Measurements from ENCODE around the gene ZMYM2. TPM values are rescaled to one million over a fixed set of nuclear protein-coding genes. Genes with fewer than 3 reads are reported as not detected.

ZMYM2 gene
- total RNA-seq, 1 donor from 2014 or later: 92.1 TPM

- Mint-ChIP-seq H3K4me3 (ENCODE audit: unreplicated experiment) (no peak overlapping the region), H3K36me3 (ENCODE audit: unreplicated experiment) (peaks cover 53% of the 10 kb centered on the region), H3K9me3 (ENCODE audit: unreplicated experiment) (no peaks in the 10 kb centered on the region), H3K27me3 (ENCODE audit: unreplicated experiment) (no peaks in the 10 kb centered on the region), H3K27ac (ENCODE audit: unreplicated experiment) (no peak overlapping the region), H3K4me1 (ENCODE audit: unreplicated experiment) (peaks cover 5% of the 10 kb centered on the region)
- DNase-seq (ENCODE audit: extremely low spot score, unreplicated experiment): no peak
- no peak for TF ChIP-seq CTCF (IDR thresholded peaks at IDR 0.05)
These were observed 84.8 kb downstream of the ZMYM2 start for GRCh38 chr13:20043207-20043925.

- TF ChIP-seq CTCF (IDR thresholded peaks at IDR 0.05): no peak
- Mint-ChIP-seq H3K4me3 (ENCODE audit: unreplicated experiment) (no peak overlapping the region), H3K9me3 (ENCODE audit: unreplicated experiment) (no peaks in the 10 kb centered on the region), H3K27ac (ENCODE audit: unreplicated experiment) (no peak overlapping the region), H3K36me3 (ENCODE audit: unreplicated experiment) (peaks cover 46% of the 10 kb centered on the region), H3K27me3 (ENCODE audit: unreplicated experiment) (no peaks in the 10 kb centered on the region), H3K4me1 (ENCODE audit: unreplicated experiment) (peaks cover 5% of the 10 kb centered on the region)
- DNase-seq (ENCODE audit: extremely low spot score, unreplicated experiment): no peak
These were observed 85.6 kb downstream of the ZMYM2 start for GRCh38 chr13:20044086-20044485.

- TF ChIP-seq CTCF (IDR thresholded peaks at IDR 0.05): no peak
- H3K4me3 Mint-ChIP-seq (ENCODE audit: unreplicated experiment): no peak overlapping the region
- H3K27ac Mint-ChIP-seq (ENCODE audit: unreplicated experiment): no peak overlapping the region
- no peak for DNase-seq (ENCODE audit: extremely low spot score, unreplicated experiment)
- H3K4me1 Mint-ChIP-seq (ENCODE audit: unreplicated experiment): peaks cover 5% of the 10 kb centered on the region
- H3K36me3 Mint-ChIP-seq (ENCODE audit: unreplicated experiment): peaks cover 39% of the 10 kb centered on the region
- H3K9me3 Mint-ChIP-seq (ENCODE audit: unreplicated experiment): no peaks in the 10 kb centered on the region
- no peaks in the 10 kb centered on the region for H3K27me3 Mint-ChIP-seq (ENCODE audit: unreplicated experiment)
These were observed 87.5 kb downstream of the ZMYM2 start for GRCh38 chr13:20045950-20046548.

- TF ChIP-seq CTCF (IDR thresholded peaks at IDR 0.05): no peak
- H3K36me3 Mint-ChIP-seq (ENCODE audit: unreplicated experiment): peaks cover 41% of the 10 kb centered on the region
- H3K4me3 Mint-ChIP-seq (ENCODE audit: unreplicated experiment): no peak overlapping the region
- H3K27ac Mint-ChIP-seq (ENCODE audit: unreplicated experiment): no peak overlapping the region
- no peaks in the 10 kb centered on the region for H3K27me3 Mint-ChIP-seq (ENCODE audit: unreplicated experiment)
- no peaks in the 10 kb centered on the region for H3K9me3 Mint-ChIP-seq (ENCODE audit: unreplicated experiment)
- H3K4me1 Mint-ChIP-seq (ENCODE audit: unreplicated experiment): no peaks in the 10 kb centered on the region
- no peak for DNase-seq (ENCODE audit: extremely low spot score, unreplicated experiment)
These were observed 91.3 kb downstream of the ZMYM2 start for GRCh38 chr13:20049558-20050473.

- H3K27me3 Mint-ChIP-seq (ENCODE audit: unreplicated experiment): no peaks in the 10 kb centered on the region
- H3K9me3 Mint-ChIP-seq (ENCODE audit: unreplicated experiment): no peaks in the 10 kb centered on the region
- no peak overlapping the region for H3K4me3 Mint-ChIP-seq (ENCODE audit: unreplicated experiment)
- no peak overlapping the region for H3K27ac Mint-ChIP-seq (ENCODE audit: unreplicated experiment)
- no peak for TF ChIP-seq CTCF (IDR thresholded peaks at IDR 0.05)
- no peak for DNase-seq (ENCODE audit: extremely low spot score, unreplicated experiment)
- H3K4me1 Mint-ChIP-seq (ENCODE audit: unreplicated experiment): no peaks in the 10 kb centered on the region
- H3K36me3 Mint-ChIP-seq (ENCODE audit: unreplicated experiment): peaks cover 46% of the 10 kb centered on the region
These were observed 92.8 kb downstream of the ZMYM2 start for GRCh38 chr13:20051366-20051765.

Measured in osteocyte (in vitro differentiated cells).